ENCODE data around the gene ID4.

ID4 gene

GRCh38 chr6:19860235-19860877 is 23.2 kb downstream of the ID4 start:
- no peak for DNase-seq

- no peak for DNase-seq
Observed at GRCh38 chr6:19864285-19864684, 27.1 kb downstream of the ID4 start.

GRCh38 chr6:19865178-19865577 is 28.0 kb downstream of the ID4 start:
- DNase-seq = no peak

- DNase-seq = no peak
Observed at GRCh38 chr6:19866173-19866984, 29.2 kb downstream of the ID4 start.

GRCh38 chr6:19866985-19867627 is 29.9 kb downstream of the ID4 start:
- DNase-seq = no peak

- no peak for DNase-seq
Observed at GRCh38 chr6:19869464-19869863, 32.3 kb downstream of the ID4 start.

- no peak for DNase-seq
Observed at GRCh38 chr6:19870322-19870721, 33.2 kb downstream of the ID4 start.

- no peak for DNase-seq
Observed at GRCh38 chr6:19873031-19873430, 35.9 kb downstream of the ID4 start.

GRCh38 chr6:19876672-19877071 is 39.5 kb downstream of the ID4 start:
- no peak for DNase-seq

- DNase-seq = no peak
Observed at GRCh38 chr6:19879663-19880062, 42.5 kb downstream of the ID4 start.

GRCh38 chr6:19880066-19880465 is 42.9 kb downstream of the ID4 start:
- no peak for DNase-seq

- DNase-seq = no peak
Observed at GRCh38 chr6:19891451-19891850, 54.3 kb downstream of the ID4 start.

Measured in effector CD4-positive, alpha-beta T cell (primary cell).